Mucosa of rectum (tissue), 2 donors: ENCODE measurements around the gene PDCD1.

ENCODE experiments used
- H3K27ac ChIP-seq, 2 donors: one replicate each; pipeline ENCODE4 v1.7.0; 2013; ENCODE audit warnings: inconsistent platforms in 2 of 2, low read depth in 2 of 2, low read length in 2 of 2
- H3K27me3 ChIP-seq, 2 donors: one replicate each; pipeline ENCODE4 v1.7.0; 2013; ENCODE audit warnings: low read length in 2 of 2; ENCODE audit not compliant: control insufficient read depth in 2 of 2, insufficient read depth in 2 of 2
- H3K36me3 ChIP-seq, 2 donors: one replicate each; pipeline ENCODE4 v1.7.0; 2013; ENCODE audit warnings: low read length in 2 of 2; ENCODE audit not compliant: control insufficient read depth in 2 of 2, insufficient read depth in 2 of 2
- H3K4me1 ChIP-seq, 2 donors: one replicate each; pipeline ENCODE4 v1.7.0; 2013; ENCODE audit warnings: low read length in 2 of 2, mild to moderate bottlenecking in 1 of 2; ENCODE audit not compliant: control insufficient read depth in 2 of 2, insufficient read depth in 2 of 2
- H3K4me3 ChIP-seq, 2 donors: one replicate each; pipeline ENCODE4 v1.7.0; 2013; ENCODE audit warnings: low read length in 2 of 2
- H3K9ac ChIP-seq, 2 donors: one replicate each; pipeline ENCODE4 v1.7.0; 2013; ENCODE audit warnings: low read length in 2 of 2, low read depth in 1 of 2, mild to moderate bottlenecking in 1 of 2
- H3K9me3 ChIP-seq, 2 donors: one replicate each; pipeline ENCODE4 v1.7.0; 2013; ENCODE audit warnings: low read length in 2 of 2; ENCODE audit not compliant: control insufficient read depth in 2 of 2
- donor health status: healthy.
- donor health status: Normal muscosa, but diverticular disease.

Gene PDCD1

GRCh38 chr2:241887806-241888522 is 29.3 kb upstream of the PDCD1 start:
- Histone ChIP-seq H3K27me3 (no peaks in the 10 kb centered on the region), H3K27ac (no peak overlapping the region), H3K4me1 (peaks cover 0 to 4% of the 10 kb centered on the region in 2 donors), H3K9ac (no peak overlapping the region), H3K4me3 (no peak overlapping the region), H3K9me3 (no peaks in the 10 kb centered on the region), H3K36me3 (peaks cover 0 to 2% of the 10 kb centered on the region in 2 donors)

GRCh38 chr2:241886840-241887447 is 28.2 kb upstream of the PDCD1 start:
- no peak overlapping the region for H3K27ac ChIP-seq
- no peak overlapping the region for H3K4me3 ChIP-seq
- peaks cover 0 to 2% of the 10 kb centered on the region in 2 donors for H3K36me3 ChIP-seq
- H3K9ac ChIP-seq: no peak overlapping the region
- H3K9me3 ChIP-seq: no peaks in the 10 kb centered on the region
- peaks cover 7% of the 10 kb centered on the region in 2 donors for H3K4me1 ChIP-seq
- no peaks in the 10 kb centered on the region for H3K27me3 ChIP-seq

- Histone ChIP-seq H3K27ac (no peak overlapping the region), H3K9ac (no peak overlapping the region), H3K4me1 (peaks cover 9 to 12% of the 10 kb centered on the region in 2 donors), H3K27me3 (no peaks in the 10 kb centered on the region), H3K9me3 (no peaks in the 10 kb centered on the region), H3K36me3 (peaks cover 0 to 2% of the 10 kb centered on the region in 2 donors), H3K4me3 (no peak overlapping the region)
Measured at GRCh38 chr2:241885946-241886643, 27.4 kb upstream of the PDCD1 start.

- peaks cover 14 to 16% of the 10 kb centered on the region in 2 donors for H3K4me1 ChIP-seq
- no peaks in the 10 kb centered on the region for H3K27me3 ChIP-seq
- H3K9ac ChIP-seq: no peak overlapping the region
- H3K4me3 ChIP-seq: no peak overlapping the region
- no peaks in the 10 kb centered on the region for H3K9me3 ChIP-seq
- peaks cover 0 to 2% of the 10 kb centered on the region in 2 donors for H3K36me3 ChIP-seq
- no peak overlapping the region for H3K27ac ChIP-seq
Measured at GRCh38 chr2:241885291-241885945, 26.7 kb upstream of the PDCD1 start.

GRCh38 chr2:241884951-241885290 is 26.2 kb upstream of the PDCD1 start:
- no peaks in the 10 kb centered on the region for H3K9me3 ChIP-seq
- no peak overlapping the region for H3K9ac ChIP-seq
- H3K27ac ChIP-seq: no peak overlapping the region
- no peaks in the 10 kb centered on the region for H3K27me3 ChIP-seq
- H3K4me3 ChIP-seq: no peak overlapping the region
- peaks cover 0 to 2% of the 10 kb centered on the region in 2 donors for H3K36me3 ChIP-seq
- peaks cover 14 to 16% of the 10 kb centered on the region in 2 donors for H3K4me1 ChIP-seq

GRCh38 chr2:241882091-241882625 is 23.5 kb upstream of the PDCD1 start:
- Histone ChIP-seq H3K9me3 (no peaks in the 10 kb centered on the region), H3K36me3 (peaks cover 0 to 2% of the 10 kb centered on the region in 2 donors), H3K27ac (peak overlapping the region; percentile 83 to 88), H3K4me3 (peak overlapping the region; percentile 70 to 80), H3K27me3 (no peaks in the 10 kb centered on the region), H3K4me1 (peaks cover 16% of the 10 kb centered on the region in 2 donors), H3K9ac (peak overlapping the region; percentile 44 to 51)

GRCh38 chr2:241880311-241881073 is 21.8 kb upstream of the PDCD1 start:
- peak overlapping the region; percentile 73 to 80 for H3K4me3 ChIP-seq
- no peaks in the 10 kb centered on the region for H3K9me3 ChIP-seq
- H3K9ac ChIP-seq: peak overlapping the region in 1 of 2 donors; percentile 49
- H3K27me3 ChIP-seq: no peaks in the 10 kb centered on the region
- H3K36me3 ChIP-seq: peaks cover 0 to 2% of the 10 kb centered on the region in 2 donors
- peak overlapping the region in 1 of 2 donors; percentile 88 for H3K27ac ChIP-seq
- peaks cover 16% of the 10 kb centered on the region in 2 donors for H3K4me1 ChIP-seq

GRCh38 chr2:241879326-241879725 is 20.6 kb upstream of the PDCD1 start:
- H3K27me3 ChIP-seq: no peaks in the 10 kb centered on the region
- H3K9ac ChIP-seq: no peak overlapping the region
- no peak overlapping the region for H3K4me3 ChIP-seq
- H3K27ac ChIP-seq: no peak overlapping the region
- H3K9me3 ChIP-seq: no peaks in the 10 kb centered on the region
- H3K36me3 ChIP-seq: no peaks in the 10 kb centered on the region
- peaks cover 16% of the 10 kb centered on the region in 2 donors for H3K4me1 ChIP-seq
